Fibroblast of villous mesenchyme (primary cell): ENCODE results near the gene AJUBA. TPM values are rescaled to one million over a fixed set of nuclear protein-coding genes. Genes with fewer than 3 reads are reported as not detected.

Experiments
- DNase-seq: peaks from one replicate; pipeline ENCODE4 v3.0.0-alpha.2; 2010; ENCODE audit warnings: low read depth
- H3K4me3 ChIP-seq: 2 replicates; pipeline ENCODE4 v1.5.1; 2011; ENCODE audit warnings: low read depth, mild to moderate bottlenecking, low read length
- total RNA-seq: library from RNA; depleted of rRNA; stranded (reverse); fragments of >200 nt; gene quantifications from 2 replicates; pipeline ENCODE4 v1.2.3, GENCODE V29; 2012
- TF ChIP-seq, protein P1 (sequence below): IDR thresholded peaks from 2 replicates; pipeline ENCODE4 v1.5.1; 2012; ENCODE audit warnings: low read depth, mild to moderate bottlenecking, low read length; ENCODE audit not compliant: insufficient read depth

AJUBA gene
- total RNA-seq, 1 donor = 131 TPM

DNA sequence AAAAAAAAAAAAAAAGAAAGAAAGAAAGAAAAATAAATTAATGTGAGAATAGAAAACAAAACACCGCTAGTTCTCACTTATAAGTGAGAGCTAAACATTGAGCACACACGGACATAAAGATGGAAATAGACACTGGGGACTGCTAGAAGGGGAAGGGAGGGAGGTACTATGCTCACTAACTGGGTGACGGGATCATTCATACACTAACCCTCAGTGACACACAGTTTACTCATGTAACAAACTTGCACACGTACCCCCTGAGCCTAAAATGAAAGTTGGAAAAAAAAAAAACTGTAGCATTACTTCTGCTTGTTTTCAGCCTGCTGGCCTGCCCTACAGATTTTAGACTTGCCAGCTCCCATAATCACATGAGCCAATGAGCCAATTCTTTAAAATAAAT, 42.7 kb downstream of the AJUBA start:
- no peak for DNase-seq
- TF ChIP-seq, protein P1, sequence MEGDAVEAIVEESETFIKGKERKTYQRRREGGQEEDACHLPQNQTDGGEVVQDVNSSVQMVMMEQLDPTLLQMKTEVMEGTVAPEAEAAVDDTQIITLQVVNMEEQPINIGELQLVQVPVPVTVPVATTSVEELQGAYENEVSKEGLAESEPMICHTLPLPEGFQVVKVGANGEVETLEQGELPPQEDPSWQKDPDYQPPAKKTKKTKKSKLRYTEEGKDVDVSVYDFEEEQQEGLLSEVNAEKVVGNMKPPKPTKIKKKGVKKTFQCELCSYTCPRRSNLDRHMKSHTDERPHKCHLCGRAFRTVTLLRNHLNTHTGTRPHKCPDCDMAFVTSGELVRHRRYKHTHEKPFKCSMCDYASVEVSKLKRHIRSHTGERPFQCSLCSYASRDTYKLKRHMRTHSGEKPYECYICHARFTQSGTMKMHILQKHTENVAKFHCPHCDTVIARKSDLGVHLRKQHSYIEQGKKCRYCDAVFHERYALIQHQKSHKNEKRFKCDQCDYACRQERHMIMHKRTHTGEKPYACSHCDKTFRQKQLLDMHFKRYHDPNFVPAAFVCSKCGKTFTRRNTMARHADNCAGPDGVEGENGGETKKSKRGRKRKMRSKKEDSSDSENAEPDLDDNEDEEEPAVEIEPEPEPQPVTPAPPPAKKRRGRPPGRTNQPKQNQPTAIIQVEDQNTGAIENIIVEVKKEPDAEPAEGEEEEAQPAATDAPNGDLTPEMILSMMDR = no peak
- no peak overlapping the region for H3K4me3 ChIP-seq

DNA sequence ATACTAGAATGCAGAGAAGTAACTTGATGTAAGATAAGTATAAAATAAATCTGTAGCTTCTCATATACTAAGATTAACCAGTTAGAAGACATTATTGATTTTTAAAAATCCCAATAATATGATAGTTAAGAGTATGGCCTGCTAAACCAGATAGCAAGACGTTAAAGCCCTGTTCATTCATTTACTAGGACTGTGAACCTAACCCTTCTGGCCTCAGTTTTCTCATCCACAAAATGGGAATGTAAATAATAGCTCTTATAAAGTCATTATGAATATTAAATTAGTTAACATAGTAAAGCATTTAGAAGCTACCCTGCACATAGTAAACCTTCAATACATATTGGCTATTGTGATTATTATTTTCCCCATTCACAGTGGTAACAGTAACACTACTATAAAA, 47.2 kb downstream of the AJUBA start:
- H3K4me3 ChIP-seq = no peak overlapping the region
- TF ChIP-seq, protein P1 = no peak
- DNase-seq = no peak

DNA sequence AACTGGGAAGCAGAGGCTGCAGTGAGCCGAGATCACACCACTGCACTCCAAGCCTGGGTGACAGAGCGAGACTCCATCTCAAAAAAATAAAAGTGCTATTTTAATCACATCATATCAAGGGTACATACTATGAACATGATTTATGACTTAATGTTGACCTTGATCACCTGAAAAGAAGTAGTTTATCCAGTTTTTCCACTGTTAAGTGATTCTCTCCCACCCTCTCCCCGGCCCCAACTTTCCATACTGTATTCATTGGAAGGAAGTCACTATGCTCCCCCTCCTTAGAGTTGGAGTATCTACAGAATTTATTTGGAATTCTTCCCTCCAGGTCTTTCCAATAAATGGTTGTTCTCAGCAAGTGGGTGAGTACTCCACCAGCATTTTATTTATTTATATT, 50.2 kb downstream of the AJUBA start:
- no peak overlapping the region for H3K4me3 ChIP-seq
- TF ChIP-seq, protein P1 = no peak
- DNase-seq = no peak

DNA sequence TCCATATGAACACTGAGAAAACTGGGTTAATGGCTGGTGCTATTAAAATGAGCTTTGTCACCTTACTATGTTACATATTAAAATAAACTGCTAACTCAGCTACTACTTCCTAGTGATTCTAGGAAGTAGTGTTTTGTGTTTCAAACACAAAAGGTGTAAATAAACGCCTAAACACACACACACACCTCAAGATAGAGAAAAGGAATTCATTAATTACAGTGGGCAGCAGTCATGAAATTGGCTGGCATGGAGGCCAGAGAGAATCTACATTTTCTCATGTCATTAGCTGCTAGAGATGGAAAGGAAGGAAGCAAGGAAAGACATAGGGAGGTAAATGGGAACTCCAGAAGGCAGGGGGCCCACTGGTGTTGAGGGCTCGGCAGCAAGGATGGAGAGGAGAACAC, 52.4 kb downstream of the AJUBA start:
- peak overlapping the region; percentile 64 for H3K4me3 ChIP-seq
- DNase-seq = no peak
- TF ChIP-seq, protein P1 = no peak

DNA sequence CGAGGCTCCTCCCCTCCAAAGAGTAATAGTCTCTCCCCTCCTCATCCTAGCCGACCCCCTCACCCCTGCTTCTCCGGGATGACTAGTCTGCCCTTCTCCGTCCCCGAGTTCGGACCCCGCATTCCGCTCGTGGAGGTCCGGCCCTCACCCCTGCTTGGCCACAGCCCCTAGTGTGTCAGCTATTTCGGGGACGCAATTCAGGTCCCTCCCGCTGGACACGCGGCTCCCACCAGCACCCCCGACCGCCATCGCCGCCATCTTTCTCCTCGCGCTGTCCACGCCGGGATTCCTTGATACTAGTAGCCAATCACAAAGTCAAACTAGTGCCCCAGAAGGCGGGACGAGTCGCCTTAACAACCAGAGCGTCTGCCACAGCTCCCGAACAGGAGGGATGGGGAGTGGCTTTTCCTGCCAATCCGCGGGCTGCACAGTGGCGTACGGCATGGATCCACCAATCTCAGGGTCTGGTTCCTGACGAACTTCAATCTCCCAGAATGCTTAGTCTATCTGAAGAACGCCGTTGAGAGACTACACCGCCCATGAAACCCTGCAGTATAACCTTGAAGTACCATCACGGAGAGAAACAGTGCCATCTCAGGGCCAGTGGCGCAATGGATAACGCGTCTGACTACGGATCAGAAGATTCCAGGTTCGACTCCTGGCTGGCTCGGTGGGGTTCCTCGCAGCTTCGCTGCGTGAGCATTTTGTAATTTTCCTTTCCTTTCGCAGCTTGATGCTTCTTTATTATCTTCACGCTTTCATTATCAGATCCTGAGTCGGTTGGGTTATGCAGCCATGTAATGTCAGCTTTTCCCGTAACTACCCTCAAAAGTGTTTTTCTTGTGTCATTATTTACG, 53.0 kb downstream of the AJUBA start, which contains the start of gene PRMT5:
Gene PRMT5, minus strand, starts transcription at position 273 of the 857 bp plus-strand sequence. Its CDS starts 15 bp downstream, at position 258.
- peak within 1 kb of the TSS; percentile 100 for H3K4me3 ChIP-seq
- TF ChIP-seq, protein P1 = no peak
- peak; percentile 100 for DNase-seq

DNA sequence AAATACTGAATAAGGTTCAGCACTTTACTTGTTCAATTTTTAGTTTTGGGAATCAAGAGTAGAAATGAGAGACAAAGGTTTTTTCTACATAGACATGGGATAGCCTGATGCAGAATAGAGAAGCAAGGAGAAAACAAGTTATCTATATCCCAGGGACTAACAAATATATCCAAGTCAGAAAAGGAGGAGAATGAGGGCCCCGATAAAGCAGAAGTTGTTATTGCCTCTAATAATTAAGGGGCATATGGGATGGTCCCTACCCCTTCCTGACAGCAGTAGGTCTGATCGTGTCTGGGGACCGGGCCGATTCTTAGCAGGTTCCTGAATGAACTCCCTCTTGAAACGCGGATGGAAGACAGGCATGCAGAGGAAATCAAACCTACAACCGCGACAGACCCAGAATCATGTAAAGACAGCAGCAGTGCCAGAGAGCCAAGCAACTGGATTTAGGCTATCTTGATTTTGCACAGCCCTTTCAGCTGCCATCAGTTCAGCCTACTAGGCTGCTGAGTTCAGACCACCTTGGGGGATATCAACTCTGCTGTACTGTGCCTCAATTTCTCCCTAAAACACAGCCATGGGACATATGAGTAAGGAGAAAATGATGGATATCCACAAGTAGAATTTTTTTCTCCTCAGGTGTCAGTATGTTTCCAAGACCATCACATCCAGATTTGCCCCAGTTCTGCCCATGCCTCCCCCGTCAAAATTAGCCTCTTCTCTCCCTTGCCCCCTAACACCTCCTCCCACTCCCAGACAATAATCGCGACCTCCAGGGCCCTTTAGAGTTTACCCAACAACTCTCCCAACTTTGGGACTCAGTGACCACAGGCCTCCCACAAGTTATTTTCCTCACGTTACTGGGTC, 53.9 kb downstream of the AJUBA start:
- H3K4me3 ChIP-seq = peak overlapping the region; percentile 100
- DNase-seq = no peak
- TF ChIP-seq, protein P1 = no peak
